Nephron (organoid): ENCODE results near the gene TMEM220.
"Not testable (repeated sequence)": the region's sequence is repeated elsewhere in the genome, so short reads cannot be mapped to it uniquely, and the experiment has no call there.

Experiments used
- H3K27ac Mint-ChIP-seq, 3 experiments: 2 replicates each; pipeline ENCODE4 v1.8.0; 2020; ENCODE audit warnings: mixed read lengths in 3 of 3, mild to moderate bottlenecking in 2 of 3, moderate library complexity in 1 of 3
- H3K27me3 Mint-ChIP-seq: 2 replicates; pipeline ENCODE4 v1.8.0; 2021; ENCODE audit warnings: low read depth, mild to moderate bottlenecking, moderate library complexity, mixed read lengths
- H3K36me3 Mint-ChIP-seq: 2 replicates; pipeline ENCODE4 v1.8.0; 2020; ENCODE audit warnings: low read depth, mixed read lengths
- H3K4me1 Mint-ChIP-seq: 2 replicates; pipeline ENCODE4 v1.8.0; 2020; ENCODE audit warnings: mixed read lengths
- H3K4me3 Mint-ChIP-seq, 3 experiments: 2 replicates each; pipeline ENCODE4 v1.8.0; 2020; ENCODE audit warnings: mild to moderate bottlenecking in 3 of 3, mixed read lengths in 3 of 3, moderate library complexity in 2 of 3
- H3K9me3 Mint-ChIP-seq: 2 replicates; pipeline ENCODE4 v1.8.0; 2020; ENCODE audit warnings: mixed read lengths
- CTCF ChIP-seq, 3 experiments: fragments of 200-600 bp; sonication (generic); IDR thresholded peaks; one replicate each; pipeline ENCODE4 v1.5.0; 2021; ENCODE audit warnings: antibody characterized with exemption in 3 of 3; ENCODE audit not compliant: unreplicated experiment in 3 of 3

The TMEM220 gene

GRCh38 chr17:10731408-10731879 is 1.6 kb upstream of the TMEM220 start:
- Mint-ChIP-seq H3K27ac (peak overlapping the region in 1 of 3 experiments; percentile 76), H3K36me3 (no peaks in the 10 kb centered on the region), H3K4me1 (peaks cover 12% of the 10 kb centered on the region), H3K4me3 (peak overlapping the region; percentile 95 to 97 (median 95)), H3K9me3 (no peaks in the 10 kb centered on the region), H3K27me3 (peaks cover 8% of the 10 kb centered on the region)
- TF ChIP-seq CTCF (IDR thresholded peaks at IDR 0.05; ENCODE audit: unreplicated experiment in 3 of 3), result no peak

DNA sequence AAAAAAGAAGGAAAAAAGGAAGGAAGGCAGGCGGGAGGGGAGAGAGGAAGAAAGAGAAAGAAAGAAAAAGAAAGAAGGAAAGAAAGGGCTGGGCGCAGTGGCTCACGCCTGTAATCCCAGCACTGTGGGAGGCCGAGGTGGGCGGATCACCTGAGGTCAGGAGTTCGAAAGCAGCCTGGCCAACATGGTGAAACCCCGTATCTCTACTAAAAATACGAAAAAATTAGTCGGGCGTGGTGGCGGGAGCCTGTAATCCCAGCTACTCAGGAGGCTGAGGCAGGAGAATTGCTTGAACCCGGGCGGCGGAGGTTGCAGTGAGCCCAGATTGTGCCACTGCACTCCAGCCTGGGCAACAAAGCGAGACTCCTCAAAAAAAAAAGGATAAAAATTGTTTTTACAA is 424 bp upstream of the TMEM220 start:
- H3K4me3 Mint-ChIP-seq, result peak overlapping the region; percentile 95 to 97 (median 95)
- not testable (repeated sequence) for H3K27me3 Mint-ChIP-seq, H3K9me3 Mint-ChIP-seq, H3K36me3 Mint-ChIP-seq
- peaks cover 12% of the 10 kb centered on the region for H3K4me1 Mint-ChIP-seq
- peak overlapping the region; percentile 76 to 87 (median 80) for H3K27ac Mint-ChIP-seq

GRCh38 chr17:10728331-10728892 is 1.4 kb downstream of the TMEM220 start:
- Mint-ChIP-seq H3K36me3 (no peaks in the 10 kb centered on the region), H3K4me3 (peak overlapping the region; percentile 88 to 95 (median 95)), H3K9me3 (no peaks in the 10 kb centered on the region), H3K27ac (no peak overlapping the region), H3K4me1 (peaks cover 12% of the 10 kb centered on the region), H3K27me3 (peaks cover 3% of the 10 kb centered on the region)
- no peak for TF ChIP-seq CTCF (IDR thresholded peaks at IDR 0.05; ENCODE audit: unreplicated experiment in 3 of 3)

- Mint-ChIP-seq H3K27ac (no peak overlapping the region), H3K9me3 (no peaks in the 10 kb centered on the region), H3K4me1 (peaks cover 12% of the 10 kb centered on the region), H3K36me3 (no peaks in the 10 kb centered on the region), H3K4me3 (peak overlapping the region; percentile 3 to 53 (median 42)), H3K27me3 (peaks cover 3% of the 10 kb centered on the region)
- no peak for TF ChIP-seq CTCF (IDR thresholded peaks at IDR 0.05; ENCODE audit: unreplicated experiment in 3 of 3)
Measured at GRCh38 chr17:10727192-10727591, 2.6 kb downstream of the TMEM220 start.

GRCh38 chr17:10726196-10726595 is 3.6 kb downstream of the TMEM220 start:
- H3K4me3 Mint-ChIP-seq, result no peak overlapping the region

GRCh38 chr17:10725262-10725661 is 4.6 kb downstream of the TMEM220 start:
- Mint-ChIP-seq H3K9me3 (no peaks in the 10 kb centered on the region), H3K27ac (no peak overlapping the region), H3K4me3 (no peak overlapping the region), H3K4me1 (peaks cover 5% of the 10 kb centered on the region), H3K36me3 (no peaks in the 10 kb centered on the region), H3K27me3 (no peaks in the 10 kb centered on the region)
- TF ChIP-seq CTCF (IDR thresholded peaks at IDR 0.05; ENCODE audit: unreplicated experiment in 3 of 3), result no peak

More at GRCh38 chr17:10726196-10726595, 3.6 kb downstream of the TMEM220 start:
- Mint-ChIP-seq H3K27me3 (no peaks in the 10 kb centered on the region), H3K36me3 (no peaks in the 10 kb centered on the region), H3K9me3 (no peaks in the 10 kb centered on the region), H3K27ac (no peak overlapping the region), H3K4me1 (peaks cover 12% of the 10 kb centered on the region)
- no peak for TF ChIP-seq CTCF (IDR thresholded peaks at IDR 0.05; ENCODE audit: unreplicated experiment in 3 of 3)
